ENCODE results near the gene BOC. TPM values are rescaled to one million over a fixed set of nuclear protein-coding genes. Genes with fewer than 3 reads are reported as not detected.

Gene BOC
- total and polyA plus RNA-seq, 8 donors = 5.2 to 51.3 (median 23.7) TPM

- 65 to 92% (median 74%) methylated on average over 2 of the region's 2 CpGs for WGBS, 5 donors
- no peak for DNase-seq
- Histone ChIP-seq H3K27ac (no peak overlapping the region), H3K9me3 (no peaks in the 10 kb centered on the region), H3K36me3 (peaks cover 0 to 8% (median 3%) of the 10 kb centered on the region in 4 donors), H3K27me3 (no peaks in the 10 kb centered on the region), H3K4me1 (peaks cover 0 to 67% (median 21%) of the 10 kb centered on the region in 4 donors), H3K4me3 (no peak overlapping the region)
- no peak for TF ChIP-seq POLR2AphosphoS5 (IDR thresholded peaks at IDR 0.05)
- no peak for TF ChIP-seq POLR2A (IDR thresholded peaks at IDR 0.05)
- TF ChIP-seq CTCF (IDR thresholded peaks at IDR 0.05) = no peak
- TF ChIP-seq EP300 (IDR thresholded peaks at IDR 0.05) = no peak
- intact Hi-C loops (cut with DNase I; ENCODE audit: low total_unique reads) = no loop called here
Observed at GRCh38 chr3:113225286-113225685, 13.9 kb downstream of the BOC start.

GRCh38 chr3:113226491-113226890 is 15.1 kb downstream of the BOC start:
- Histone ChIP-seq H3K36me3 (peaks cover 0 to 8% (median 0%) of the 10 kb centered on the region in 4 donors), H3K9me3 (no peaks in the 10 kb centered on the region), H3K4me1 (peaks cover 0 to 62% (median 23%) of the 10 kb centered on the region in 4 donors), H3K27me3 (no peaks in the 10 kb centered on the region), H3K27ac (no peak overlapping the region), H3K4me3 (no peak overlapping the region)
- 81 to 87% (median 85%) methylated on average over 3 of the region's 3 CpGs for WGBS, 5 donors
- no peak for DNase-seq
- TF ChIP-seq POLR2A (IDR thresholded peaks at IDR 0.05) (no peak), POLR2AphosphoS5 (IDR thresholded peaks at IDR 0.05) (no peak), CTCF (IDR thresholded peaks at IDR 0.05) (no peak), EP300 (IDR thresholded peaks at IDR 0.05) (no peak)
- intact Hi-C loops (cut with DNase I; ENCODE audit: low total_unique reads) = no loop called here

GRCh38 chr3:113227146-113227545 is 15.8 kb downstream of the BOC start:
- TF ChIP-seq POLR2A (IDR thresholded peaks at IDR 0.05) (no peak), CTCF (IDR thresholded peaks at IDR 0.05) (no peak), POLR2AphosphoS5 (IDR thresholded peaks at IDR 0.05) (no peak), EP300 (IDR thresholded peaks at IDR 0.05) (no peak)
- no peak for DNase-seq
- 88 to 100% (median 96%) methylated on average over 1 of the region's 1 CpG for WGBS, 5 donors
- H3K4me1 ChIP-seq = peaks cover 0 to 62% (median 26%) of the 10 kb centered on the region in 4 donors
- no peak overlapping the region for H3K4me3 ChIP-seq
- H3K27ac ChIP-seq = no peak overlapping the region
- H3K36me3 ChIP-seq = peaks cover 0 to 8% (median 0%) of the 10 kb centered on the region in 4 donors
- intact Hi-C loops (cut with DNase I; ENCODE audit: low total_unique reads) = no loop called here
- H3K27me3 ChIP-seq = no peaks in the 10 kb centered on the region
- H3K9me3 ChIP-seq = no peaks in the 10 kb centered on the region

- Histone ChIP-seq H3K4me1 (peaks cover 0 to 62% (median 26%) of the 10 kb centered on the region in 4 donors), H3K9me3 (no peaks in the 10 kb centered on the region), H3K4me3 (no peak overlapping the region), H3K36me3 (peaks cover 0 to 3% (median 0%) of the 10 kb centered on the region in 4 donors), H3K27me3 (no peaks in the 10 kb centered on the region), H3K27ac (no peak overlapping the region)
- peak in 1 of 2 donors; percentile 64 for DNase-seq
- 47 to 63% (median 56%) methylated on average over 4 to 6 of the region's 6 CpGs for WGBS, 5 donors
- TF ChIP-seq CTCF (IDR thresholded peaks at IDR 0.05) (no peak), POLR2AphosphoS5 (IDR thresholded peaks at IDR 0.05) (no peak), POLR2A (IDR thresholded peaks at IDR 0.05) (no peak), EP300 (IDR thresholded peaks at IDR 0.05) (no peak)
- intact Hi-C loops (cut with DNase I; ENCODE audit: low total_unique reads) = no loop called here
Observed at GRCh38 chr3:113228498-113229286, 17.3 kb downstream of the BOC start.
